Stomach (tissue), 9 donors: ENCODE results near the gene PERM1. TPM values are rescaled to one million over a fixed set of nuclear protein-coding genes. Genes with fewer than 3 reads are reported as not detected.

ENCODE experiments used
- DNase-seq, 2 donors: peaks; one replicate each; pipeline versions ENCODE4 v3.0.0 to v3.0.0-alpha.2; 2013 to 2019
- H3K27ac ChIP-seq, 5 donors: fragments of 200-600 bp in 4 of 5; sonication (generic) in 4 of 5; one replicate each; pipeline ENCODE4 v1.5.1; 2013 to 2019; ENCODE audit warnings: mild to moderate bottlenecking in 1 of 5, moderate library complexity in 1 of 5
- H3K27me3 ChIP-seq, 3 donors: fragments of 200-600 bp; sonication (generic); one replicate each; pipeline ENCODE4 v1.5.1; 2017 to 2019; ENCODE audit warnings: mixed run types in 1 of 3
- H3K36me3 ChIP-seq, 4 donors: fragments of 200-600 bp; sonication (generic); 1 replicate in 3 of 4; 2 replicates in 1 of 4; pipeline ENCODE4 v1.5.1; 2016 to 2019
- H3K4me1 ChIP-seq, 4 donors: fragments of 200-600 bp; sonication (generic); one replicate each; pipeline ENCODE4 v1.5.1; 2016 to 2019
- H3K4me3 ChIP-seq, 4 donors: fragments of 200-600 bp; sonication (generic) in 3 of 4; one replicate each; pipeline ENCODE4 v1.5.1; 2016 to 2019; ENCODE audit warnings: mild to moderate bottlenecking in 1 of 4
- H3K9me3 ChIP-seq, 4 donors: fragments of 200-600 bp; sonication (generic); one replicate each; pipeline ENCODE4 v1.5.1; 2016 to 2019
- CTCF ChIP-seq, 7 experiments: fragments of 450-650 bp in 4 of 7; fragments of 200-600 bp in 3 of 7; sonication (generic) in 3 of 7; IDR thresholded peaks; one replicate each; pipeline ENCODE4 v1.5.1; 2016 to 2019; ENCODE audit warnings: antibody characterized with exemption in 7 of 7, control low read depth in 2 of 7, mild to moderate bottlenecking in 1 of 7
- EP300 ChIP-seq: sonication (generic); formaldehyde crosslinking; IDR thresholded peaks from one replicate; pipeline ENCODE4 v1.6.1; 2017; ENCODE audit warnings: antibody characterized with exemption
- POLR2A ChIP-seq, 4 donors: fragments of 450-650 bp; IDR thresholded peaks; one replicate each; pipeline ENCODE4 v1.6.1; 2016; ENCODE audit warnings: antibody characterized with exemption in 4 of 4, control low read depth in 2 of 4, mild to moderate bottlenecking in 1 of 4, moderate library complexity in 1 of 4
- POLR2AphosphoS5 ChIP-seq, 3 donors: sonication (generic); formaldehyde crosslinking; IDR thresholded peaks; one replicate each; pipeline ENCODE4 v1.6.1; 2016; ENCODE audit warnings: antibody characterized with exemption in 3 of 3
- WGBS, 5 donors: extraction: QIAGEN DNeasy Blood & Tissue Kit in 3 of 5; methylation state at CpG; one replicate each; pipeline versions ENCODE4 v1.1.5 to v1.1.7; 2013 to 2018; 5-methylcytosine and 5-hydroxymethylcytosine counted together
- intact Hi-C: fragments of 100-400 bp; cut with DNase I; formaldehyde crosslinking; loops from one replicate; pipeline ENCODE4 v1.15.1; 2023; ENCODE audit warnings: low total_unique reads
- polyA plus RNA-seq, 3 donors: library from polyadenylated mRNA; stranded (reverse); fragments of 200-250 nt; gene quantifications; one replicate each; pipeline ENCODE4 v1.2.3, GENCODE V29; 2013
- total RNA-seq, 5 donors: library from RNA; depleted of rRNA; stranded (reverse); fragments of >200 nt; gene quantifications; one replicate each; pipeline versions ENCODE4 v1.1.0 to v1.2.3, GENCODE V29; 2014 to 2016
- donor health status: healthy with polysubstance abuse.
- donor health status: Bipolar disorder and iron deficiency.
- donor health status: healthy.

The PERM1 gene
- total and polyA plus RNA-seq, 8 donors, result 0.37 to 0.88 (median 0.45) TPM; not detected in 4

DNA sequence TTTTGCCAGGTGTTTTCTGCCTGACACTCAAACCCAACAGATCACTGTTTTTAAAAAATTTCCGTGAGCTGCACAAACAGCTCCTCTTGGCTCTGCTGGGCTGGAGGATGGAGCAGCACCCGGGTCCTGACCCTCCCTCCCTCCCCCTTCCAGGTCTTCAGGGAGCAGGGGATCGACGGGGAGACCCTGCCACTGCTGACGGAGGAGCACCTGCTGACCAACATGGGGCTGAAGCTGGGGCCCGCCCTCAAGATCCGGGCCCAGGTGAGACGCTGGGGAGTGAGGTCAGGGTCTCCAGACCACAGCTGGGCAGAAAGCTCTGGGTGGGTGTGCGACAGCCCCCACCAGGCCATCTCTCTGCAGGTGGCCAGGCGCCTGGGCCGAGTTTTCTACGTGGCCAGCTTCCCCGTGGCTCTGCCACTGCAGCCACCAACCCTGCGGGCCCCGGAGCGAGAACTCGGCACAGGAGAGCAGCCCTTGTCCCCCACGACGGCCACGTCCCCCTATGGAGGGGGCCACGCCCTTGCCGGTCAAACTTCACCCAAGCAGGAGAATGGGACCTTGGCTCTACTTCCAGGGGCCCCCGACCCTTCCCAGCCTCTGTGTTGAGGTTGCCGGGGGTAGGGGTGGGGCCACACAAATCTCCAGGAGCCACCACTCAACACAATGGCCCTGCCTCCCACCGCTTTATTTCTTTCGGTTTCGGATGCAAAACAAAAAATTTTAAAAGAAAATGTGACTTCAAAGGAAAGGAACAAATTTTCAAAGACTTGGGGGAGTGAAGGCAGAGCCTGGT lies 38.1 kb downstream of the PERM1 start:
- H3K9me3 ChIP-seq, result no peaks in the 10 kb centered on the region
- peak in 1 of 2 donors; percentile 24 for DNase-seq
- H3K4me1 ChIP-seq, result peaks cover 36 to 66% (median 46%) of the 10 kb centered on the region in 4 donors
- H3K36me3 ChIP-seq, result peaks cover 30 to 46% (median 44%) of the 10 kb centered on the region in 4 donors
- H3K27me3 ChIP-seq, result peaks cover 0 to 52% (median 44%) of the 10 kb centered on the region in 3 donors
- TF ChIP-seq CTCF (IDR thresholded peaks at IDR 0.05) (no peak), POLR2A (IDR thresholded peaks at IDR 0.05) (no peak), EP300 (no peak), POLR2AphosphoS5 (IDR thresholded peaks at IDR 0.05) (no peak)
- peak overlapping the region in 4 of 5 donors; percentile 60 to 84 (median 82) for H3K27ac ChIP-seq
- intact Hi-C loops, result loop anchor here (5.0 kb wide), 1 partner anchor 41 kb away; no protein-coding TSS in a partner anchor
- 68 to 75% (median 71%) methylated on average over 23 to 27 of the region's 27 CpGs for WGBS, 5 donors
- no peak overlapping the region for H3K4me3 ChIP-seq

DNA sequence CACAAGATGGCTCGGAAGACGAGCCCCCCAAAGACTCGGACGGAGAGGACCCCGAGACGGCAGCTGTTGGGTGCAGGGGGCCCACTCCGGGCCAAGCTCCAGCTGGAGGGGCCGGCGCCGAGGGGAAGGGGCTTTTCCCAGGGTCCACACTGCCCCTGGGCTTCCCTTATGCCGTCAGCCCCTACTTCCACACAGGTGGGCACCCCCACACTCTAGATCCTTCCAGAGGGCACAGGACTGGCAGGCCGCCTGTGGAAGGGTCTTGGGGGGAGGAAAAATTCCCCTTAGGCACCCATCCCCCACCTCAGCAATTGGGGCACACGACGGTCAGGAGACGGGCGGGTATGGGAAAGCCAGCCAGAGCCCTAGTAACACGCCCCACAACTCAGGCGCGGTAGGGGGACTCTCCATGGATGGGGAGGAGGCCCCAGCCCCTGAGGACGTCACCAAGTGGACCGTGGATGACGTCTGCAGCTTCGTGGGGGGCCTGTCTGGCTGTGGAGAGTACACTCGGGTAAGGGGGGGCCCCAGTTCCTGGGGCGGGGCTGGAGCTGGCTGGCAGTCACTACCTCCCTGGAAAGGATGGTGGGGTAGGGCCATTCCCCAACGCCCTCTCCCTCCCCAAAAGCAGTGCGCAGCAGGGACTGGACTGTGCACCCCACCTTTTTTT lies 38.9 kb downstream of the PERM1 start:
- peaks cover 36 to 72% (median 49%) of the 10 kb centered on the region in 4 donors for H3K4me1 ChIP-seq
- TF ChIP-seq POLR2AphosphoS5 (IDR thresholded peaks at IDR 0.05) (peak in 1 of 3 donors; percentile 17), EP300 (no peak), POLR2A (IDR thresholded peaks at IDR 0.05) (no peak)
- DNase-seq, result peak in 1 of 2 donors; percentile 77
- H3K36me3 ChIP-seq, result peaks cover 23 to 38% (median 37%) of the 10 kb centered on the region in 4 donors
- peak overlapping the region; percentile 41 to 61 (median 44) for H3K4me3 ChIP-seq
- intact Hi-C loops, result loop anchor here (5.0 kb wide), 1 partner anchor 41 kb away; no protein-coding TSS in a partner anchor
- 10 to 24% (median 12%) methylated on average over 12 to 27 of the region's 27 CpGs for WGBS, 5 donors
- H3K27ac ChIP-seq, result peak overlapping the region; percentile 45 to 84 (median 81)
- no peaks in the 10 kb centered on the region for H3K9me3 ChIP-seq
- peaks cover 0 to 59% (median 44%) of the 10 kb centered on the region in 3 donors for H3K27me3 ChIP-seq

DNA sequence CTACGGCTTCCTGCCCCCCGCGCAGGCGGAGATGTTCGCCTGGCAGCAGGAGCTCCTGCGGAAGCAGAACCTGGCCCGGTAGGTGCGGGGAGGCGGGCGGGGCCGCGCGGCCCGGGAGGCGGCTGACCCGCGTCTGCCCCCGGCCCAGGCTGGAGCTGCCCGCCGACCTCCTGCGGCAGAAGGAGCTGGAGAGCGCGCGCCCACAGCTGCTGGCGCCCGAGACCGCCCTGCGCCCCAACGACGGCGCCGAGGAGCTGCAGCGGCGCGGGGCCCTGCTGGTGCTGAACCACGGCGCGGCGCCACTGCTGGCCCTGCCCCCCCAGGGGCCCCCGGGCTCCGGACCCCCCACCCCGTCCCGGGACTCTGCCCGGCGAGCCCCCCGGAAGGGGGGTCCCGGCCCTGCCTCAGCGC lies 39.5 kb downstream of the PERM1 start:
- intact Hi-C loops, result loop anchor here (5.0 kb wide), 1 partner anchor 40 kb away; no protein-coding TSS in a partner anchor
- 0 to 7% (median 1%) methylated on average over 2 to 47 of the region's 48 CpGs for WGBS, 5 donors
- DNase-seq, result peak in 1 of 2 donors; percentile 68
- no peaks in the 10 kb centered on the region for H3K9me3 ChIP-seq
- H3K27ac ChIP-seq, result peak overlapping the region; percentile 45 to 84 (median 81)
- TF ChIP-seq POLR2A (IDR thresholded peaks at IDR 0.05), result no peak
- no peak for TF ChIP-seq CTCF (IDR thresholded peaks at IDR 0.05)
- no peak for TF ChIP-seq EP300
- TF ChIP-seq POLR2AphosphoS5 (IDR thresholded peaks at IDR 0.05), result no peak
- H3K4me1 ChIP-seq, result peaks cover 36 to 77% (median 51%) of the 10 kb centered on the region in 4 donors
- peaks cover 0 to 65% (median 44%) of the 10 kb centered on the region in 3 donors for H3K27me3 ChIP-seq
- peaks cover 18 to 33% (median 31%) of the 10 kb centered on the region in 4 donors for H3K36me3 ChIP-seq
- H3K4me3 ChIP-seq, result peak overlapping the region; percentile 41 to 61 (median 44)

GRCh38 chr1:941588-942383 lies 40.1 kb downstream of the PERM1 start:
- Histone ChIP-seq H3K27me3 (peaks cover 0 to 71% (median 47%) of the 10 kb centered on the region in 3 donors), H3K4me1 (peaks cover 36 to 77% (median 52%) of the 10 kb centered on the region in 4 donors), H3K4me3 (peak overlapping the region; percentile 41 to 61 (median 44)), H3K27ac (peak overlapping the region; percentile 50 to 84 (median 81)), H3K36me3 (peaks cover 12 to 26% (median 25%) of the 10 kb centered on the region in 4 donors), H3K9me3 (no peaks in the 10 kb centered on the region)
- peak; percentile 73 to 94 for DNase-seq
- TF ChIP-seq EP300 (no peak), POLR2AphosphoS5 (IDR thresholded peaks at IDR 0.05) (no peak), CTCF (IDR thresholded peaks at IDR 0.05) (no peak), POLR2A (IDR thresholded peaks at IDR 0.05) (no peak)
- 0 to 2% (median 1%) methylated on average over 10 to 95 of the region's 98 CpGs for WGBS, 5 donors
- intact Hi-C loops, result loop anchor here (5.0 kb wide), 1 partner anchor 39 kb away; no protein-coding TSS in a partner anchor
